ENCODE measurements around the gene HSPA6.
"Not testable (repeated sequence)": the region's sequence is repeated elsewhere in the genome, so short reads cannot be mapped to it uniquely, and the experiment has no call there.

The HSPA6 gene

DNA sequence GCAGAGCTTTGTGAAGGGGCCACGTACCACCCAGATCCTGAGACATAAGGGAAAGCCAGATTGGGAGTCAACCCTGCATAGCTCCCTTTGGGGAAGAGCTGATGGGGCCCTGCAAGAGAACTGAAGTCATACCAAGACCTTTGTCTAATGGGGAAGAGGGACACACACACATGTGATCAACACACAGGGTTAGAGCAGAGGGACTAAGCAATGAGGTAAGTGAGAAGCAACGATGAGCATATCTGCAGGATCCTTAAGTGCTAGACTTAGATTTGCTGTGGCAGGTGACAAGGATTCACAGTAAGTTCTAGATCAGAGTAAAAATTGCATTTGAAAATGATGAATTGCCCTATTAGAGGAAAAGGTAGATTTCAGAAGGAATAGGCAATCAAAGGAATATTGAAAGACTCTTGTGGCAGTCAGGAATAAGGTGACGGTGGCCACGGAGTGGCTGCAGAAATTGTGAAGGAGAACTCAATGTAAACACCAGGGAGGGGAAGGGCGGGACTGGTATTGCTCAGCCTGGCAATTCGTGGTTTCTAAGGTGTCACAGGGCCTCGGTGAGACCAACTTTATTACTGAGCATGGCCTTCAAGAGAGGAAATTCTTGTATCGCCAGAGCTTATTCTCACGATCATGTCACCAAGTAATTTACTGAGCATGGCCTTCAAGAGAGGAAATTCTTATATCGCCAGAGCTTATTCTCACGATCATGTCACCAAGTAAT lies 20.8 kb downstream of the HSPA6 start:
- H3K4me3 ChIP-seq (replicated peaks; ENCODE audit: low read depth, low read length); DNase-seq (ENCODE audit: low read depth): not testable (repeated sequence)

DNA sequence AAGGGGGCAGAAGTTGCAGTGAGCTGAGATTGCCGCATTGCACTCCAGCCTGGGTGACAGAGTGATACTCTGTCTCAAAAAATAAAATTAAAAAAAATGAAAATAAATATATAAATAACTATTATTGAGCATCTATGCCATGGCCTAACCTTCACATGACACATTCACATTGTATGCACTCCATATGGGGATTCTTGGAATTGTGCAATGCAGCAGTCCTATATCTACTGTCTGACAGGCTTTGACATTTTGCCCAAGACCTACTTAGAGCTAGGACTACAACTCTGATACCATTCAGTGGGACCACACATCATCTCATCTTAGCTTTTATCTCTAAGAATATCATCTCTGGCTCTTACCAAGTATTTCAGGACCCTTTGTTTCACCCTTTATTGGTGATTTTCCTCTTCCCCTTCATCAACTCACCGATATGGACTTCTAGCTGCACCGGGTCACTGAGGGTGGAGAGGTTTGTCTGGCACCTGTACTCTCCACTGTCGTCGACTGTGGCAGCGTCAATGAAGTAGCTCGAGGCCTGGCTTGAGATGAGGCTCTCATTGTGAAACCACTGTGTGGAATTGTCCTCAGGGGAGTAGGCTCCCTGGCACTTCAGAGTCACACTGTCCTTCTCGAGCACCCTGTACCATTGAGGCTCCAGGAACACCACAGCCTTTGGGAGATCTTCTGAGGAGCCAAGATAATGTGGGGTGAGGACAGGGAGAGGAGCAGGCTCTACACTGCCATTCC lies 23.8 kb downstream of the HSPA6 start:
- H3K4me3 ChIP-seq (replicated peaks; ENCODE audit: low read depth, low read length): not testable (repeated sequence)

GRCh38 chr1:161548749-161549406 lies 24.5 kb downstream of the HSPA6 start:
- not testable (repeated sequence) for H3K4me3 ChIP-seq (replicated peaks; ENCODE audit: low read depth, low read length); DNase-seq (ENCODE audit: low read depth)

More for the DNA sequence above, 23.8 kb downstream of the HSPA6 start:
- DNase-seq (ENCODE audit: low read depth): not testable (repeated sequence)

- no peak within 1 kb of the TSS for H3K4me3 ChIP-seq (replicated peaks; ENCODE audit: low read depth, low read length)
- TF ChIP-seq, protein P1, sequence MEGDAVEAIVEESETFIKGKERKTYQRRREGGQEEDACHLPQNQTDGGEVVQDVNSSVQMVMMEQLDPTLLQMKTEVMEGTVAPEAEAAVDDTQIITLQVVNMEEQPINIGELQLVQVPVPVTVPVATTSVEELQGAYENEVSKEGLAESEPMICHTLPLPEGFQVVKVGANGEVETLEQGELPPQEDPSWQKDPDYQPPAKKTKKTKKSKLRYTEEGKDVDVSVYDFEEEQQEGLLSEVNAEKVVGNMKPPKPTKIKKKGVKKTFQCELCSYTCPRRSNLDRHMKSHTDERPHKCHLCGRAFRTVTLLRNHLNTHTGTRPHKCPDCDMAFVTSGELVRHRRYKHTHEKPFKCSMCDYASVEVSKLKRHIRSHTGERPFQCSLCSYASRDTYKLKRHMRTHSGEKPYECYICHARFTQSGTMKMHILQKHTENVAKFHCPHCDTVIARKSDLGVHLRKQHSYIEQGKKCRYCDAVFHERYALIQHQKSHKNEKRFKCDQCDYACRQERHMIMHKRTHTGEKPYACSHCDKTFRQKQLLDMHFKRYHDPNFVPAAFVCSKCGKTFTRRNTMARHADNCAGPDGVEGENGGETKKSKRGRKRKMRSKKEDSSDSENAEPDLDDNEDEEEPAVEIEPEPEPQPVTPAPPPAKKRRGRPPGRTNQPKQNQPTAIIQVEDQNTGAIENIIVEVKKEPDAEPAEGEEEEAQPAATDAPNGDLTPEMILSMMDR (IDR thresholded peaks at IDR 0.05; ENCODE audit: low read length, missing control alignments): no peak
- no peak for DNase-seq (ENCODE audit: low read depth)
Observed at GRCh38 chr1:161549652-161550051, 25.3 kb downstream of the HSPA6 start, which contains the start of gene FCGR3A. TSS of gene FCGR3A (minus strand) at chr1:161549818. CDS start at chr1:161549736, 82 bp downstream.

DNA sequence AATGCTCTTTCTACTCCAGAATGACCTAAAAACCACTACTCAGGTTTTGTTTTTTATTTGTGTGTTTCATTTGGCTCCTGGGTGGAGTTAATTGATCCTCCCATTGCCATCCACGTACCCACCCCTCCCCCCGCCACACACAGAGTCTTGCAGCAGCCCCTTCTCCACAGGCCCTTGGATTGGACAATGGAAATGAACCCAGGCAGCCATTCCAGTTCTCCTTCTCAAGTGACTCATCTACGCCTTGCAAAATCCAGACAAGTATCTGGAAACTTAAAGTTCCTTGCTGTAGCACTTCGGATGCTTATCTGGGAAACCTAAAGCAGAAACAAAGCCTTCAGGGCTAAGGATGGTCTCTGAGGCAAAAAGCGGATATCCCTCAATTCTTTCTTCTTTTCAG lies 26.6 kb downstream of the HSPA6 start:
- not testable (repeated sequence) for DNase-seq (ENCODE audit: low read depth); H3K4me3 ChIP-seq (replicated peaks; ENCODE audit: low read depth, low read length)

DNA sequence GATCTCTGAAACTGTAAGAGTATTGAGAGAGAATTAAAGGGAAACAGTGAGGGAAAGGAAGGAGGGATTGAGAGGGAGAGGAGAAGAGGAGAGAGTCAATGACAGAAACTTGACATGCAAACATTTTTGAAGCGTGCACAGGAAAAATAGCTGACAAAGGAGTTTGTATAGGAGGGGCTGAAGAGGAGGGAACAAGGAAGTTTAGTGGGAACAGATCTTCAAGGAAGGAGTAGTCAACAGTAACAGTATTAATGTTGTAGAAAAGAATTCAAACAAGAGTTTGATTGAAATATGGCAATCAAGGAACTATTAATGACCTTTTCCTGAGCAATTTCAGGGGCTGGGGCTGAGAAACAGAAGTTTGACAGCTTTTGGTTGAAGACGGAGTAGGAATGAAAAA lies 29.3 kb downstream of the HSPA6 start:
- DNase-seq (ENCODE audit: low read depth); H3K4me3 ChIP-seq (replicated peaks; ENCODE audit: low read depth, low read length): not testable (repeated sequence)

GRCh38 chr1:161554340-161554739 lies 30.0 kb downstream of the HSPA6 start:
- not testable (repeated sequence) for H3K4me3 ChIP-seq (replicated peaks; ENCODE audit: low read depth, low read length)

GRCh38 chr1:161554815-161555417 lies 30.6 kb downstream of the HSPA6 start:
- not testable (repeated sequence) for H3K4me3 ChIP-seq (replicated peaks; ENCODE audit: low read depth, low read length); DNase-seq (ENCODE audit: low read depth)

More at GRCh38 chr1:161554340-161554739, 30.0 kb downstream of the HSPA6 start:
- not testable (repeated sequence) for DNase-seq (ENCODE audit: low read depth)

DNA sequence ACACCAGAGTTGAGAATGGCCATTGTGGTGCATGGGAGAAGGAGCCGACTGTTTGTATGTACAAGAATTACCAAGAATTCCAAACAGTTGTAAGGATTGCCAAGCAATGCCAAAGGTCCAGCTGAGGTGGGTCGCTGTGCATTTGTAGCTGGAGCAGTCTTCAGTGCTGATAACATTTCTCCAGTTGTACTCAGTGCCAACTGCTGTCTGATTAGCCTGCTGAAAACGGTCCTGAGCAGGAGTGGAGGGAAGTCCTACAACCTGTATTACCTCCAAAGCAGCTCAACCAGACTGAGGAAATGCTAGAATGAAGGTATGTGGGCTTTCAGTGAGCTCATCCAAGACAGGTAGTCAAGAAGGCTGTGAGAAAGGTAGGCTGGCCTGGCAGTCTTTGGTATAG lies 31.8 kb downstream of the HSPA6 start:
- DNase-seq (ENCODE audit: low read depth); H3K4me3 ChIP-seq (replicated peaks; ENCODE audit: low read depth, low read length): not testable (repeated sequence)

- DNase-seq (ENCODE audit: low read depth); H3K4me3 ChIP-seq (replicated peaks; ENCODE audit: low read depth, low read length): not testable (repeated sequence)
Observed at GRCh38 chr1:161556990-161557389, 32.6 kb downstream of the HSPA6 start.

DNA sequence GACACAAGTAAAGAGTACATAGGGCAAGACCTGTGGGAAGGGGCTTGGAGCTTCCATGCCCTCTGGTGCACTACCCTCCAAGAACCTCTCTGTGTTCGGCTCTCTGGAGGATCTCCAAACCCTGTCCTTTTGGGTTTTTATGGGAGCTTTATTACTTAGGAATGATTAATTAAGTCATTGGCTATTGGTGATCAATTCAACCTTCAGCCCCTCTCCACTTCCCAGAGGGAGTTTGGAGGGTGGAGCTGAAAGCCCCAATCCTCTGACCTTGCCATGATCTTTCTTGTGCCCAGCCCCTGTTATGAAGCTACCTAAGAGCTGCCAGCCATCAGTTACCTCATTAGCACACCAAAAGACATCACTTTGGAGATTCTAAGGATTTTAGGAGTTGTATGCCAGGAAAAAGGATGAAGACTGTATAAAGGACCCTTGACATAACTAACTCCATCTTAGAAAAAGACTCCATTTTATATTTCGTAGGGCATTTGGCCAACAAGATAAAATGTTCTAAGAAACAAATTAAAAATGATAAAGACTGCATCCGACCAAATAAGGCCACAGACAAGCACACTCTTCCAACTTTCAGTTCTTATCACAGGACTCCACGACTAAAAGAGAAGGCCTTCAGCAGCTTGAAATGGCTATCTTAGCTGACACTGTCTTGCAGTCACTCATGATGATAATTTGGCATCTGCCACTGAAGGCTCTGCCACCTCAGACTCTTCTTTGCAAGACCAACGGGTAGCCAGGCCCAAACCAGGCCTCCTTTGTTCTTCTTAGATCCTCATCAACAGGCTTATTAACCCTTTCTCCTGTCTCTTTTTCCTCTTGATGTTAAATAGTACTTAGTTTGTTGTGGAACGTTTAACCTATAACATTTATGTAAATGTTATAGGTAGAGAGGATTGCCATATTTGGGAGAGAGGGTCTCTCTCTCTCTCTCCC lies 33.4 kb downstream of the HSPA6 start:
- H3K4me3 ChIP-seq (replicated peaks; ENCODE audit: low read depth, low read length); DNase-seq (ENCODE audit: low read depth): not testable (repeated sequence)

DNA sequence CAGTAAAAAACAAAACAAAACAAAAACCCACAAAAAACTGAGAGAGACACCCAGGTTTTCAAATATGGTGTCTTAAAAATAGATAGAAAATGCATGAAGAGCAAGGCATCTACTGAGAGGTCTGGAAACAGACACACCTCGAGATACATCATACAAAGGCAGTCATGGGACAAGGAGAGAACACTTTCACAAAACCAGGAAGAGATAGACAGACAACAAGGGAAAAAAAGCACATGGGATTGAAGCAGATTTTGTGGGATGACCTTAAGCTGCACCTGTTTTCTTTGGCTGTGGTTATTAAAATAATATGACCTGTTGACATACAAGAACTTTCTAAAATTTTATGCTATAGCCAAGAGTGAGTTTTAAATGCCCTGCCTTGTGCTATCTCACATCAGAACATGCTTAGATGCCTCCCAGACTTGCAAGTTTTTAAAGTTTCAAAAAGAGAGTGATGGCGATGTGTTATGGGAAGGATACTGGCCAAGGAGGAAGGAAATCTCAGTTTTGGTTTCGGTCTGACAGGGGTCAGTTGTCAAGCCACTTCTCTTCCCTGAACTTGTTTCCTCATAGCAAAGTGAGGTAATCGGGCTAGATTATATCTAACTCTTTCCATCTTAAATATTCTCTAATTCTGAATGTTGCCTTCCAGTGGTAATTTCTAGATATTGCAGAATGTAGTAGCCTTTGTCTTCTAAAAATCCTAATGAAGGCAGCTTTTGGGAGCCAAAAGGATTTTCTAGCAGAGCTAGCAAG lies 36.8 kb downstream of the HSPA6 start:
- not testable (repeated sequence) for H3K4me3 ChIP-seq (replicated peaks; ENCODE audit: low read depth, low read length)
- peak; percentile 22 for DNase-seq (ENCODE audit: low read depth)

- not testable (repeated sequence) for H3K4me3 ChIP-seq (replicated peaks; ENCODE audit: low read depth, low read length); DNase-seq (ENCODE audit: low read depth)
Observed at GRCh38 chr1:161562441-161562840, 38.1 kb downstream of the HSPA6 start.

DNA sequence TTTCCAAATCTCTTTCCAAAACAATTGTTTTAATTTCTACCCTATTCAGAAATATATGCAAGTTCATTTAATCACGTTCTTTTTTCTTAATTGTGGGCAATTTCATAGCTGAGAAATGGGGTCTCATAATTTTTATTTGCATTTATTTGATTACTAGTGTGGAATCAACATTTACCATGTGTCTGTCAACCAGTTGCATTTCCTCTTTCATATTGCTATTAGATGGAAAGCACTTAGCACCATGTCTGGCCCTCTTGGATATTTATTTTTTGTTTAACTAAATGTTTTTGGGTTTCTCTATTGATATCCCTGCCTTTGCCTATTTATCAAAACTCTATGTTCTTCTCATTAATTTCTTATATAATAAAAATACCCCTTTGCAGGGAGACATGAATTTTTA lies 39.2 kb downstream of the HSPA6 start:
- DNase-seq (ENCODE audit: low read depth); H3K4me3 ChIP-seq (replicated peaks; ENCODE audit: low read depth, low read length): not testable (repeated sequence)

DNA sequence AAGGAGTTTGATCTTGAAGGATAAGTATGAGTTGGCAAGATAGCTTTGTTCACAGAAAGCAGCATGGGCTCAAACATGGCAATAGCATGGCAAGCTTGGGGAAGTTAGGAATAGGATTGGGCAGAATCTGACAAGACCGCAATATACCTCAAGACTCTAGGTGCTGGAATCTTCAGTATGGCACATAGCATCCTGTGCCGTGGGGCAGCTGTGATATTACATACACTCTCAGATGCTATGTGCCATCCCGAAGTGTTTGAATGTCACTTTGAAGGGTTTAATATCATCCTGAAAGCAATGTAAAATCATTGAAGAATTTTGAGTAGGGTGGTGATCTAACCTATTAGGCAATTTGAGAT lies 42.2 kb downstream of the HSPA6 start:
- DNase-seq (ENCODE audit: low read depth); H3K4me3 ChIP-seq (replicated peaks; ENCODE audit: low read depth, low read length): not testable (repeated sequence)

DNA sequence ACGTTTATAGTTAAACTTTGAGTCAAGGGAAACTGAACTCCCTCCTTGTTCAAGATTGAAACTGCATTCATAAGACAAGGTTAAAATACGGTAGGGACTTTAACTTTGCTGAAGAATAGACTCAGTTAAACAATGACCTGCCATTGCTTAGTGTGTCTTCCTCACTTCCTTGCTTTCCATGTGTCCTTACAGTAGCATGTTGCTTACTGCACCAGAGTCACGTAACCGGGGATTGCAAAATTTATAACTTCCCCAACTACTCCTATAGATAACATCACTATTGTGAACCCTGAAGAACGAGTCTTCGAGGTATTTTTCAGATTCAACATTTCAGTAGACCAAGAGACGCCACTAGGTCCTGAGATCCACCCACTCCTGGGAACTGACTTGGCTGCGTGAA lies 47.4 kb downstream of the HSPA6 start:
- H3K4me3 ChIP-seq (replicated peaks; ENCODE audit: low read depth, low read length); DNase-seq (ENCODE audit: low read depth): not testable (repeated sequence)

All from fibroblast of pulmonary artery (primary cell).